K562 (cell line): Measurements from ENCODE around the gene GNAI3. TPM values are rescaled to one million over a fixed set of nuclear protein-coding genes. Genes with fewer than 3 reads are reported as not detected.

Experiments
- BRD9 ChIP-seq: fragments of 450-650 bp; IDR thresholded peaks from 2 replicates; pipeline ENCODE4 v1.6.1; 2018; ENCODE audit warnings: low read depth; ENCODE audit not compliant: partially characterized antibody
- BRF1 ChIP-seq: IDR thresholded peaks from 3 replicates; pipeline ENCODE4 v1.6.1; 2011; ENCODE audit warnings: borderline replicate concordance, mild to moderate bottlenecking; ENCODE audit not compliant: insufficient read length; ENCODE audit errors: extremely low read depth
- CHD1 ChIP-seq: fragments of 200-600 bp; sonication (generic); IDR thresholded peaks from one replicate; pipeline ENCODE4 v1.6.1; 2012; ENCODE audit warnings: mild to moderate bottlenecking, moderate library complexity, low read length, inconsistent platforms
- NR1H2 ChIP-seq: sonication (generic); formaldehyde crosslinking; IDR thresholded peaks from 2 replicates; pipeline ENCODE4 v1.4.0; 2020; ENCODE audit warnings: mild to moderate bottlenecking, missing genetic modification reagents
- PCBP2 ChIP-seq: fragments of 200-400 bp; formaldehyde crosslinking; IDR thresholded peaks from 2 replicates; pipeline ENCODE4 v1.6.1; 2018; ENCODE audit warnings: low read length, low read depth, mild to moderate bottlenecking, moderate library complexity; ENCODE audit not compliant: poor library complexity, severe bottlenecking
- SIRT6 ChIP-seq: IDR thresholded peaks from one replicate; pipeline ENCODE4 v1.6.1; 2012; ENCODE audit warnings: low read depth, mild to moderate bottlenecking, control low read depth, inconsistent platforms, low read length, moderate library complexity
- TSC22D4 ChIP-seq: fragments of 450-650 bp; IDR thresholded peaks from 2 replicates; pipeline ENCODE4 v1.6.1; 2016; ENCODE audit warnings: missing genetic modification characterization, missing biosample characterization, control low read depth
- polyA plus RNA-seq, 8 experiments: library from polyadenylated mRNA; depleted of rRNA in 4 of 8; stranded (reverse) in 5 of 8; unstranded in 3 of 8; fragments of >200 nt; fragmentation: Nextera tagmentation in 2 of 8; fragmentation: Illumina TruSeq in 1 of 8; extraction: Ambion mirVana in 2 of 8; extraction: Trizol in 1 of 8; gene quantifications; 2 replicates each; pipeline versions ENCODE4 v1.2.1 to v1.2.3, GENCODE V29; 2011 to 2014; ENCODE audit warnings: inconsistent platforms in 1 of 8, missing spikeins in 1 of 8
- total RNA-seq, 7 experiments: library from RNA; depleted of rRNA in 6 of 7; stranded (reverse); fragments of >200 nt in 6 of 7; fragmentation: Illumina TruSeq in 2 of 7; extraction: Trizol in 2 of 7; gene quantifications; 2 replicates each; pipeline versions ENCODE4 v1.2.1 to v1.2.3, GENCODE V29; 2011 to 2021; ENCODE audit warnings: low replicate concordance in 1 of 7
- TF ChIP-seq, protein P1 (sequence below): fragments of 450-650 bp; IDR thresholded peaks from 2 replicates; pipeline ENCODE4 v1.6.1; 2016; ENCODE audit warnings: mild to moderate bottlenecking, moderate library complexity
- TF ChIP-seq, protein P2 (sequence below): sonication (generic); formaldehyde crosslinking; IDR thresholded peaks from 2 replicates; pipeline ENCODE4 v1.8.1; 2023; ENCODE audit warnings: mild to moderate bottlenecking, missing genetic modification reagents
- TF ChIP-seq, protein P3 (sequence below): sonication (generic); formaldehyde crosslinking; IDR thresholded peaks from 2 replicates; pipeline ENCODE4 v1.9.0; 2022; ENCODE audit warnings: mild to moderate bottlenecking, missing genetic modification reagents

The GNAI3 gene
- total and polyA plus RNA-seq, 9 of the 15 experiments (the other 6 are each of a cell fraction or from before 2014, with no cell fraction given): 6.3 to 13.2 (median 8.9) TPM

DNA sequence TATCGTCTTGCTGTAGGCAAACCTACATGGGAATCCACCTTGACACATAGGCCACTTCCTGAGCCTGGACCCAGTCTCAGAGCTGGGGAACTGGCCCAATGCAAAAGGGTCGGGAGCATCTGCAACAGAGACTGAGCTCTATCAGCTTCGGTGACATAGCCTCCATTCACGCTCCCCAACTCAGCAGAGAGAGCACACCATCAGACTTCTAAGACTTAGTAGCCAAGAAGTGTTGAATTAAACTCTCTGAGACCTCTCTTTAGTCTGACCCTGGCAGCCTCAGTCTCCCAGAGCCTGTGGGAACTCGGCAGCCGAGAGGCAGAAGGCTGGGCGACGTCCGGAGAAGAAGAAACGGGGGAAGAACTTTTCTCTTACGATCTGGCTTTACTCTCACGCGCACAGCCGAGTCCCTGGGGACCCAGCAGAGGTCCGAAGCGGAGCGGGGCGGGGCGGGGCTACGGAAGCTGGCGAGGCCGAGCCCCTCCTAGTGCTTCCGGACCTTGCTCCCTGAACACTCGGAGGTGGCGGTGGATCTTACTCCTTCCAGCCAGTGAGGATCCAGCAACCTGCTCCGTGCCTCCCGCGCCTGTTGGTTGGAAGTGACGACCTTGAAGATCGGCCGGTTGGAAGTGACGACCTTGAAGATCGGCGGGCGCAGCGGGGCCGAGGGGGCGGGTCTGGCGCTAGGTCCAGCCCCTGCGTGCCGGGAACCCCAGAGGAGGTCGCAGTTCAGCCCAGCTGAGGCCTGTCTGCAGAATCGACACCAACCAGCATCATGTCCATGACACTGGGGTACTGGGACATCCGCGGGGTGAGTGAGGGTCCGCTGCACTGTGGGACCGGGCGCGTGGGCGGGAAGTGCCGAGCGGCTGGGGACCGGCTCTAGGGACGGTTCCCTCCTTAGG is 107.5 kb downstream of the GNAI3 start, which contains the start of gene GSTM4 (continued):
- TF ChIP-seq, protein P1, sequence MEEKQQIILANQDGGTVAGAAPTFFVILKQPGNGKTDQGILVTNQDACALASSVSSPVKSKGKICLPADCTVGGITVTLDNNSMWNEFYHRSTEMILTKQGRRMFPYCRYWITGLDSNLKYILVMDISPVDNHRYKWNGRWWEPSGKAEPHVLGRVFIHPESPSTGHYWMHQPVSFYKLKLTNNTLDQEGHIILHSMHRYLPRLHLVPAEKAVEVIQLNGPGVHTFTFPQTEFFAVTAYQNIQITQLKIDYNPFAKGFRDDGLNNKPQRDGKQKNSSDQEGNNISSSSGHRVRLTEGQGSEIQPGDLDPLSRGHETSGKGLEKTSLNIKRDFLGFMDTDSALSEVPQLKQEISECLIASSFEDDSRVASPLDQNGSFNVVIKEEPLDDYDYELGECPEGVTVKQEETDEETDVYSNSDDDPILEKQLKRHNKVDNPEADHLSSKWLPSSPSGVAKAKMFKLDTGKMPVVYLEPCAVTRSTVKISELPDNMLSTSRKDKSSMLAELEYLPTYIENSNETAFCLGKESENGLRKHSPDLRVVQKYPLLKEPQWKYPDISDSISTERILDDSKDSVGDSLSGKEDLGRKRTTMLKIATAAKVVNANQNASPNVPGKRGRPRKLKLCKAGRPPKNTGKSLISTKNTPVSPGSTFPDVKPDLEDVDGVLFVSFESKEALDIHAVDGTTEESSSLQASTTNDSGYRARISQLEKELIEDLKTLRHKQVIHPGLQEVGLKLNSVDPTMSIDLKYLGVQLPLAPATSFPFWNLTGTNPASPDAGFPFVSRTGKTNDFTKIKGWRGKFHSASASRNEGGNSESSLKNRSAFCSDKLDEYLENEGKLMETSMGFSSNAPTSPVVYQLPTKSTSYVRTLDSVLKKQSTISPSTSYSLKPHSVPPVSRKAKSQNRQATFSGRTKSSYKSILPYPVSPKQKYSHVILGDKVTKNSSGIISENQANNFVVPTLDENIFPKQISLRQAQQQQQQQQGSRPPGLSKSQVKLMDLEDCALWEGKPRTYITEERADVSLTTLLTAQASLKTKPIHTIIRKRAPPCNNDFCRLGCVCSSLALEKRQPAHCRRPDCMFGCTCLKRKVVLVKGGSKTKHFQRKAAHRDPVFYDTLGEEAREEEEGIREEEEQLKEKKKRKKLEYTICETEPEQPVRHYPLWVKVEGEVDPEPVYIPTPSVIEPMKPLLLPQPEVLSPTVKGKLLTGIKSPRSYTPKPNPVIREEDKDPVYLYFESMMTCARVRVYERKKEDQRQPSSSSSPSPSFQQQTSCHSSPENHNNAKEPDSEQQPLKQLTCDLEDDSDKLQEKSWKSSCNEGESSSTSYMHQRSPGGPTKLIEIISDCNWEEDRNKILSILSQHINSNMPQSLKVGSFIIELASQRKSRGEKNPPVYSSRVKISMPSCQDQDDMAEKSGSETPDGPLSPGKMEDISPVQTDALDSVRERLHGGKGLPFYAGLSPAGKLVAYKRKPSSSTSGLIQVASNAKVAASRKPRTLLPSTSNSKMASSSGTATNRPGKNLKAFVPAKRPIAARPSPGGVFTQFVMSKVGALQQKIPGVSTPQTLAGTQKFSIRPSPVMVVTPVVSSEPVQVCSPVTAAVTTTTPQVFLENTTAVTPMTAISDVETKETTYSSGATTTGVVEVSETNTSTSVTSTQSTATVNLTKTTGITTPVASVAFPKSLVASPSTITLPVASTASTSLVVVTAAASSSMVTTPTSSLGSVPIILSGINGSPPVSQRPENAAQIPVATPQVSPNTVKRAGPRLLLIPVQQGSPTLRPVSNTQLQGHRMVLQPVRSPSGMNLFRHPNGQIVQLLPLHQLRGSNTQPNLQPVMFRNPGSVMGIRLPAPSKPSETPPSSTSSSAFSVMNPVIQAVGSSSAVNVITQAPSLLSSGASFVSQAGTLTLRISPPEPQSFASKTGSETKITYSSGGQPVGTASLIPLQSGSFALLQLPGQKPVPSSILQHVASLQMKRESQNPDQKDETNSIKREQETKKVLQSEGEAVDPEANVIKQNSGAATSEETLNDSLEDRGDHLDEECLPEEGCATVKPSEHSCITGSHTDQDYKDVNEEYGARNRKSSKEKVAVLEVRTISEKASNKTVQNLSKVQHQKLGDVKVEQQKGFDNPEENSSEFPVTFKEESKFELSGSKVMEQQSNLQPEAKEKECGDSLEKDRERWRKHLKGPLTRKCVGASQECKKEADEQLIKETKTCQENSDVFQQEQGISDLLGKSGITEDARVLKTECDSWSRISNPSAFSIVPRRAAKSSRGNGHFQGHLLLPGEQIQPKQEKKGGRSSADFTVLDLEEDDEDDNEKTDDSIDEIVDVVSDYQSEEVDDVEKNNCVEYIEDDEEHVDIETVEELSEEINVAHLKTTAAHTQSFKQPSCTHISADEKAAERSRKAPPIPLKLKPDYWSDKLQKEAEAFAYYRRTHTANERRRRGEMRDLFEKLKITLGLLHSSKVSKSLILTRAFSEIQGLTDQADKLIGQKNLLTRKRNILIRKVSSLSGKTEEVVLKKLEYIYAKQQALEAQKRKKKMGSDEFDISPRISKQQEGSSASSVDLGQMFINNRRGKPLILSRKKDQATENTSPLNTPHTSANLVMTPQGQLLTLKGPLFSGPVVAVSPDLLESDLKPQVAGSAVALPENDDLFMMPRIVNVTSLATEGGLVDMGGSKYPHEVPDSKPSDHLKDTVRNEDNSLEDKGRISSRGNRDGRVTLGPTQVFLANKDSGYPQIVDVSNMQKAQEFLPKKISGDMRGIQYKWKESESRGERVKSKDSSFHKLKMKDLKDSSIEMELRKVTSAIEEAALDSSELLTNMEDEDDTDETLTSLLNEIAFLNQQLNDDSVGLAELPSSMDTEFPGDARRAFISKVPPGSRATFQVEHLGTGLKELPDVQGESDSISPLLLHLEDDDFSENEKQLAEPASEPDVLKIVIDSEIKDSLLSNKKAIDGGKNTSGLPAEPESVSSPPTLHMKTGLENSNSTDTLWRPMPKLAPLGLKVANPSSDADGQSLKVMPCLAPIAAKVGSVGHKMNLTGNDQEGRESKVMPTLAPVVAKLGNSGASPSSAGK: peak; percentile 79
- TF ChIP-seq TSC22D4 (tag) (no peak), SIRT6 (no peak), CHD1 (peak; percentile 26), BRD9 (peak; percentile 62), PCBP2 (no peak), NR1H2 (no peak), BRF1 (no peak)
- TF ChIP-seq, protein P2, sequence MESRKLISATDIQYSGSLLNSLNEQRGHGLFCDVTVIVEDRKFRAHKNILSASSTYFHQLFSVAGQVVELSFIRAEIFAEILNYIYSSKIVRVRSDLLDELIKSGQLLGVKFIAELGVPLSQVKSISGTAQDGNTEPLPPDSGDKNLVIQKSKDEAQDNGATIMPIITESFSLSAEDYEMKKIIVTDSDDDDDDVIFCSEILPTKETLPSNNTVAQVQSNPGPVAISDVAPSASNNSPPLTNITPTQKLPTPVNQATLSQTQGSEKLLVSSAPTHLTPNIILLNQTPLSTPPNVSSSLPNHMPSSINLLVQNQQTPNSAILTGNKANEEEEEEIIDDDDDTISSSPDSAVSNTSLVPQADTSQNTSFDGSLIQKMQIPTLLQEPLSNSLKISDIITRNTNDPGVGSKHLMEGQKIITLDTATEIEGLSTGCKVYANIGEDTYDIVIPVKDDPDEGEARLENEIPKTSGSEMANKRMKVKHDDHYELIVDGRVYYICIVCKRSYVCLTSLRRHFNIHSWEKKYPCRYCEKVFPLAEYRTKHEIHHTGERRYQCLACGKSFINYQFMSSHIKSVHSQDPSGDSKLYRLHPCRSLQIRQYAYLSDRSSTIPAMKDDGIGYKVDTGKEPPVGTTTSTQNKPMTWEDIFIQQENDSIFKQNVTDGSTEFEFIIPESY: no peak
- TF ChIP-seq, protein P3, sequence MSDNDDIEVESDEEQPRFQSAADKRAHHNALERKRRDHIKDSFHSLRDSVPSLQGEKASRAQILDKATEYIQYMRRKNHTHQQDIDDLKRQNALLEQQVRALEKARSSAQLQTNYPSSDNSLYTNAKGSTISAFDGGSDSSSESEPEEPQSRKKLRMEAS: peak; percentile 55; the same call in 1 of the 2 replicates
